ENCODE measurements around the gene PDHB. TPM values are rescaled to one million over a fixed set of nuclear protein-coding genes. Genes with fewer than 3 reads are reported as not detected.

The PDHB gene
- total and polyA plus RNA-seq, 2 of the 13 experiments (the other 11 are each of a cell fraction or from before 2014, with no cell fraction given), result 108 to 153 TPM

- TF ChIP-seq ZNF343 (CRISPR knock-in tag; IDR thresholded peaks at IDR 0.05), result peak; percentile 81; the same call in 1 of the 2 replicates
- no peak for TF ChIP-seq LRRFIP1 (CRISPR knock-in tag; conservative IDR thresholded peaks at IDR 0.05)
- peak; percentile 69; the same call in 1 of the 2 replicates for TF ChIP-seq MEIS1 (CRISPR knock-in tag; IDR thresholded peaks at IDR 0.05; ENCODE audit: borderline replicate concordance)
- no peak for TF ChIP-seq CERS6 (CRISPR knock-in tag; IDR thresholded peaks at IDR 0.05)
- no peak for TF ChIP-seq TEF (CRISPR knock-in tag; IDR thresholded peaks at IDR 0.05)
- no peak for TF ChIP-seq FLYWCH1 (CRISPR knock-in tag; IDR thresholded peaks at IDR 0.05)
- no peak for TF ChIP-seq HNRNPUL1 (IDR thresholded peaks at IDR 0.05; ENCODE audit: low read depth, low read length)
- no peak for TF ChIP-seq KLF13 (CRISPR knock-in tag; IDR thresholded peaks at IDR 0.05)
- TF ChIP-seq ZNF562 (CRISPR knock-in tag; IDR thresholded peaks at IDR 0.05; ENCODE audit: borderline replicate concordance), result no peak
- no peak; the same call in 1 of the 2 replicates for TF ChIP-seq ZNF160 (CRISPR knock-in tag; IDR thresholded peaks at IDR 0.05)
- no peak for TF ChIP-seq ZFP36 (IDR thresholded peaks at IDR 0.05; ENCODE audit: borderline replicate concordance, low read depth, low read length, partially characterized antibody)
- no peak for TF ChIP-seq TEAD2 (CRISPR knock-in tag; IDR thresholded peaks at IDR 0.05)
- no peak for TF ChIP-seq ZNF672 (CRISPR knock-in tag; IDR thresholded peaks at IDR 0.05)
- TF ChIP-seq NR2F2 (IDR thresholded peaks at IDR 0.05; ENCODE audit: borderline replicate concordance, low read depth), result peak; percentile 78
- peak; percentile 53; the same call in 1 of the 2 replicates for TF ChIP-seq PATZ1 (CRISPR knock-in tag; IDR thresholded peaks at IDR 0.05)
- no peak for TF ChIP-seq RFX3 (CRISPR knock-in tag; IDR thresholded peaks at IDR 0.05)
- TF ChIP-seq ZBTB46 (CRISPR knock-in tag; IDR thresholded peaks at IDR 0.05; ENCODE audit: borderline replicate concordance), result no peak
These were observed 37.6 kb upstream of the PDHB start (continued) for GRCh38 chr3:58471025-58471887.

Data from HepG2 (cell line).